H1 (cell line): ENCODE measurements around the gene CDKL5. TPM values are rescaled to one million over a fixed set of nuclear protein-coding genes. Genes with fewer than 3 reads are reported as not detected.
A peak's percentile ranks its signal among the peaks of the same experiment; 100 is the strongest.

Source experiments
- CTCF ChIA-PET: fragments of 300-600 bp; sonication (Branson Sonifier 250); formaldehyde crosslinking; loops from one replicate; lab custom pipeline; 2021; ENCODE audit not compliant: partially characterized antibody; lab: Charles Lee
- POLR2A ChIA-PET: fragments of 300-600 bp; sonication (Branson Sonifier 250); formaldehyde crosslinking; loops from one replicate; lab custom pipeline; 2021; ENCODE audit warnings: inconsistent platforms; ENCODE audit not compliant: partially characterized antibody; lab: Charles Lee
- DNase-seq, 2 experiments: peaks; one replicate each; pipeline versions ENCODE4 v3.0.0 to v3.0.0-alpha.2; 2010 to 2022; ENCODE audit warnings: low spot score in 2 of 2, low read depth in 1 of 2, mixed read lengths in 1 of 2
- FAIRE-seq: peaks from 2 replicates; lab custom pipeline; 2011; peaks lifted over from hg19 to GRCh38; lab: Jason Lieb, UNC
- H2AFZ ChIP-seq: 2 replicates; pipeline ENCODE4 v1.8.1; 2012; ENCODE audit warnings: low read length, inconsistent platforms
- H2AK5ac ChIP-seq: 2 replicates; pipeline ENCODE4 v1.6.1; 2013; ENCODE audit warnings: low read depth, low read length
- H2BK120ac ChIP-seq: replicated peaks from 2 replicates; pipeline ENCODE3; 2013; ENCODE audit warnings: low read depth, low read length, inconsistent platforms
- H2BK12ac ChIP-seq: 2 replicates; pipeline ENCODE4 v1.6.1; 2013; ENCODE audit warnings: low read depth, low read length
- H2BK15ac ChIP-seq: 2 replicates; pipeline ENCODE4 v1.6.1; 2013; ENCODE audit warnings: low read length
- H2BK20ac ChIP-seq: 2 replicates; pipeline ENCODE4 v1.6.1; 2013; ENCODE audit warnings: low read length
- H2BK5ac ChIP-seq: 2 replicates; pipeline ENCODE4 v1.6.1; 2013; ENCODE audit warnings: low read depth, low read length
- H3K14ac ChIP-seq: 2 replicates; pipeline ENCODE4 v1.6.1; 2013; ENCODE audit warnings: inconsistent platforms; ENCODE audit not compliant: insufficient read length
- H3K18ac ChIP-seq: 2 replicates; pipeline ENCODE4 v1.6.1; 2013; ENCODE audit warnings: low read length; ENCODE audit errors: extremely low read depth
- H3K23ac ChIP-seq: 2 replicates; pipeline ENCODE4 v1.6.1; 2013; ENCODE audit warnings: inconsistent platforms; ENCODE audit not compliant: insufficient read length
- H3K23me2 ChIP-seq: 2 replicates; pipeline ENCODE4 v1.6.1; 2013; ENCODE audit warnings: low read depth, low read length
- H3K27ac ChIP-seq: 2 replicates; pipeline ENCODE4 v1.6.1; 2011; ENCODE audit warnings: low read depth, low read length, inconsistent platforms
- H3K27me3 ChIP-seq, 4 experiments: replicated peaks in 1 of 4; 1 replicate in 1 of 4; 2 replicates in 3 of 4; pipeline versions ENCODE4 v1.6.1 to v1.8.1; 2011 to 2013; ENCODE audit warnings: low read length in 3 of 4, mild to moderate bottlenecking in 3 of 4, inconsistent platforms in 2 of 4, mixed read lengths in 2 of 4, moderate library complexity in 1 of 4; ENCODE audit not compliant: control insufficient read depth in 3 of 4, insufficient read depth in 3 of 4; ENCODE audit errors: extremely low read depth in 1 of 4
- H3K36me3 ChIP-seq, 4 experiments: 2 replicates each; pipeline versions ENCODE4 v1.6.1 to v1.8.1; 2011 to 2013; ENCODE audit warnings: mild to moderate bottlenecking in 4 of 4, low read length in 3 of 4, moderate library complexity in 2 of 4, control low read depth in 1 of 4, inconsistent platforms in 1 of 4; ENCODE audit not compliant: insufficient read depth in 4 of 4, control insufficient read depth in 2 of 4
- H3K4ac ChIP-seq: replicated peaks from 2 replicates; pipeline ENCODE3; 2013; ENCODE audit warnings: low read length, low read depth, mixed read lengths, inconsistent platforms; ENCODE audit not compliant: insufficient read length
- H3K4me1 ChIP-seq, 4 experiments: replicated peaks in 1 of 4; 1 replicate in 1 of 4; 2 replicates in 3 of 4; pipeline versions ENCODE4 v1.6.1 to v1.8.1; 2011 to 2013; ENCODE audit warnings: low read length in 3 of 4, inconsistent platforms in 2 of 4, mixed read lengths in 1 of 4; ENCODE audit not compliant: insufficient read depth in 4 of 4, control insufficient read depth in 3 of 4
- H3K4me2 ChIP-seq, 2 experiments: 2 replicates each; pipeline versions ENCODE4 v1.6.1 to v1.8.1; 2011 to 2013; ENCODE audit warnings: low read depth in 2 of 2, low read length in 2 of 2, control low read depth in 1 of 2, inconsistent platforms in 1 of 2, mild to moderate bottlenecking in 1 of 2; ENCODE audit not compliant: insufficient read depth in 1 of 2
- H3K4me3 ChIP-seq, 4 experiments: fragments of 200-600, 300-600 bp in 1 of 4; sonication (generic), shearing (Covaris generic), sonication (Bioruptor Twin) in 1 of 4; 2 replicates each; pipeline versions ENCODE4 v1.5.1 to v1.8.1; 2011 to 2016; ENCODE audit warnings: low read length in 4 of 4, low read depth in 3 of 4, control low read depth in 2 of 4, inconsistent platforms in 2 of 4, mild to moderate bottlenecking in 2 of 4, mixed read lengths in 1 of 4, moderate library complexity in 1 of 4; ENCODE audit not compliant: insufficient read depth in 2 of 4; ENCODE audit errors: extremely low read depth in 1 of 4
- H3K56ac ChIP-seq: replicated peaks from 2 replicates; pipeline ENCODE3; 2013; ENCODE audit warnings: low read depth, mild to moderate bottlenecking, mixed read lengths, low read length, inconsistent platforms; ENCODE audit not compliant: insufficient read length
- H3K79me1 ChIP-seq: 2 replicates; pipeline ENCODE4 v1.6.1; 2013; ENCODE audit warnings: low read depth, low read length, control low read depth
- H3K79me2 ChIP-seq, 2 experiments: 2 replicates each; pipeline versions ENCODE4 v1.6.1 to v1.8.1; 2012 to 2013; ENCODE audit warnings: low read length in 2 of 2, mild to moderate bottlenecking in 2 of 2, inconsistent platforms in 1 of 2; ENCODE audit not compliant: insufficient read depth in 2 of 2, control insufficient read depth in 1 of 2
- H3K9ac ChIP-seq, 4 experiments: replicated peaks in 1 of 4; 1 replicate in 1 of 4; 2 replicates in 3 of 4; pipeline versions ENCODE4 v1.6.1 to v1.8.1; 2011 to 2013; ENCODE audit warnings: low read depth in 3 of 4, low read length in 3 of 4, control low read depth in 2 of 4, mild to moderate bottlenecking in 2 of 4, moderate library complexity in 2 of 4, inconsistent platforms in 1 of 4; ENCODE audit errors: extremely low read depth in 1 of 4
- H3K9me3 ChIP-seq, 2 experiments: 2 replicates each; pipeline versions ENCODE4 v1.6.1 to v1.8.1; 2012 to 2013; ENCODE audit warnings: mild to moderate bottlenecking in 2 of 2, moderate library complexity in 2 of 2, control low read depth in 1 of 2, inconsistent platforms in 1 of 2, low read depth in 1 of 2, low read length in 1 of 2, mixed read lengths in 1 of 2; ENCODE audit not compliant: insufficient read depth in 2 of 2
- H4K20me1 ChIP-seq, 2 experiments: replicated peaks in 1 of 2; 2 replicates each; pipeline versions ENCODE3 to v1.8.1; 2011 to 2013; ENCODE audit warnings: inconsistent platforms in 2 of 2, low read length in 2 of 2, mild to moderate bottlenecking in 1 of 2; ENCODE audit not compliant: insufficient read depth in 2 of 2, control insufficient read depth in 1 of 2
- H4K5ac ChIP-seq: 2 replicates; pipeline ENCODE4 v1.6.1; 2013; ENCODE audit warnings: low read length, low read depth, mixed read lengths, inconsistent platforms; ENCODE audit not compliant: insufficient read length
- H4K8ac ChIP-seq: 2 replicates; pipeline ENCODE4 v1.8.0; 2013; ENCODE audit warnings: mild to moderate bottlenecking, moderate library complexity, low read length, inconsistent platforms; ENCODE audit not compliant: insufficient read depth; ENCODE audit errors: extremely low read depth
- H4K91ac ChIP-seq: replicated peaks from 2 replicates; pipeline ENCODE3; 2013; ENCODE audit warnings: low read length, mixed read lengths, inconsistent platforms; ENCODE audit not compliant: insufficient read length
- KDM1A ChIP-seq: fragments of 200-600, 300-600 bp; sonication (generic); IDR thresholded peaks from 2 replicates; pipeline ENCODE4 v1.7.1; 2016; ENCODE audit warnings: mild to moderate bottlenecking, low read length, borderline replicate concordance
- NANOG ChIP-seq: IDR thresholded peaks from 2 replicates; pipeline ENCODE4 v1.6.1; 2011; ENCODE audit warnings: low read length, low read depth, mild to moderate bottlenecking, inconsistent platforms; ENCODE audit not compliant: insufficient read depth, poor library complexity, severe bottlenecking
- NRF1 ChIP-seq: IDR thresholded peaks from 2 replicates; pipeline ENCODE4 v1.6.1; 2011; ENCODE audit warnings: mild to moderate bottlenecking, low read depth, low read length, improper control_type of control experiment
- RAD21 ChIP-seq, 2 experiments: IDR thresholded peaks in 1 of 2; conservative IDR thresholded peaks in 1 of 2; 2 replicates each; pipeline ENCODE4 v1.6.1; 2011; ENCODE audit warnings: low read depth in 2 of 2, low read length in 2 of 2, improper control_type of control experiment in 1 of 2, inconsistent platforms in 1 of 2, mild to moderate bottlenecking in 1 of 2, moderate library complexity in 1 of 2
- RNF2 ChIP-seq: fragments of 200-900, 300-1000 bp; sonication (generic); IDR thresholded peaks from 2 replicates; pipeline ENCODE4 v1.7.1; 2016; ENCODE audit warnings: borderline replicate concordance, low read depth, mild to moderate bottlenecking, antibody characterized with exemption, low read length; ENCODE audit not compliant: poor library complexity, severe bottlenecking; ENCODE audit errors: missing control alignments
- WGBS, 2 experiments: shearing (Covaris generic) in 1 of 2; methylation state at CpG; one replicate each; pipeline versions ENCODE4 v1.1.6 to v1.1.7; 2013 to 2015; ENCODE audit warnings: low lambda C conversion rate in 2 of 2, mixed read lengths in 2 of 2, inconsistent platforms in 1 of 2, low coverage in 1 of 2, missing lambda C conversion rate in 1 of 2; ENCODE audit not compliant: insufficient replicate concordance in 2 of 2, insufficient coverage in 1 of 2, insufficient read length in 1 of 2; ENCODE audit errors: extremely low coverage in 1 of 2, missing lambda C conversion rate in 1 of 2; 5-methylcytosine and 5-hydroxymethylcytosine counted together
- polyA plus RNA-seq, 7 experiments: library from polyadenylated mRNA; depleted of rRNA in 3 of 7; stranded (reverse) in 5 of 7; unstranded in 2 of 7; fragments of >200 nt in 5 of 7; fragments of 200-250 nt in 2 of 7; gene quantifications; 1 replicate in 5 of 7; 2 replicates in 1 of 7; 4 replicates in 1 of 7; pipeline versions ENCODE4 v1.2.1 to v1.2.3, GENCODE V29; 2011 to 2013; ENCODE audit warnings: missing spikeins in 2 of 7, mixed read lengths in 2 of 7
- total RNA-seq: library from RNA; stranded (reverse); fragmentation: NEBNext Ultra II Directional; extraction: Animal tissue kit (Norgen Biotek cat#: 25700); gene quantifications from 2 replicates; pipeline ENCODE4 v1.2.1, GENCODE V29; 2021

Gene CDKL5
- total and polyA plus RNA-seq, 2 of the 8 experiments (the other 6 are each of a cell fraction or from before 2014, with no cell fraction given), result 5.5 to 15.6 TPM

GRCh38 chrX:18672008-18672407 lies 246.6 kb downstream of the CDKL5 start, which contains the start of gene RS1:
RS1 (minus strand) TSS chrX:18672108; CDS start chrX:18672068, 40 bp downstream.
- no peak within 1 kb of the TSS for H3K4me2 ChIP-seq
- 0 out of 4 replicates have a peak, but pooled peaks of 1 of the 2 experiments have one; percentile 2 for TF ChIP-seq RAD21 (IDR thresholded peaks at IDR 0.05 in 1 of 2, conservative IDR thresholded peaks at IDR 0.05 in 1 of 2; ENCODE audit: low read depth in 2 of 2, low read length in 2 of 2)
- no peak for TF ChIP-seq RNF2
- TF ChIP-seq NRF1, result no peak
- TF ChIP-seq NANOG, result no peak
- no peak for TF ChIP-seq KDM1A
- FAIRE-seq, result no peak

More at GRCh38 chrX:18672008-18672407, 246.6 kb downstream of the CDKL5 start, which contains the start of gene RS1:
- ChIA-PET POLR2A (no interaction called here), CTCF (interaction anchor here (1.1 kb wide), 1 partner anchor 9 kb away, joined by 3 read pairs; no protein-coding TSS in a partner anchor)
- Histone ChIP-seq H3K79me1 (no peaks in the 10 kb centered on the region), H3K27me3 (no peaks in the 10 kb centered on the region; a peak in 1 of 7 replicates), H3K23me2 (peaks cover 2% of the 10 kb centered on the region; the same call in 1 of the 2 replicates), H3K4me1 (no peaks in the 10 kb centered on the region; a peak in 1 of 7 replicates), H3K9me3 (no peaks in the 10 kb centered on the region), H2BK120ac (no peak within 1 kb of the TSS), H3K14ac (no peak within 1 kb of the TSS), H3K9ac (no peak within 1 kb of the TSS), H3K4ac (no peak within 1 kb of the TSS), H2BK12ac (no peak within 1 kb of the TSS), H3K36me3 (no peaks in the 10 kb centered on the region), H4K20me1 (no peaks in the 10 kb centered on the region), H2AFZ (no peak within 1 kb of the TSS), H3K56ac (no peak within 1 kb of the TSS), H3K4me3 (no peak within 1 kb of the TSS), H4K91ac (no peak within 1 kb of the TSS), H2BK5ac (no peak within 1 kb of the TSS), H2BK15ac (no peak within 1 kb of the TSS), H3K18ac (no peak within 1 kb of the TSS), H4K8ac (no peak within 1 kb of the TSS), H3K23ac (no peak within 1 kb of the TSS), H2BK20ac (no peak within 1 kb of the TSS), H2AK5ac (no peak within 1 kb of the TSS), H4K5ac (no peak within 1 kb of the TSS), H3K27ac (no peak within 1 kb of the TSS), H3K79me2 (no peaks in the 10 kb centered on the region)
- DNase-seq, result no peak
- WGBS, 2 experiments, result 96% methylated on average over 3 of the region's 10 CpGs; no CpG with 5 or more reads in 1 of the 2 experiments
